Skeletal muscle tissue (tissue), 4 donors: Measurements from ENCODE around the gene DENND11. TPM values are rescaled to one million over a fixed set of nuclear protein-coding genes. Genes with fewer than 3 reads are reported as not detected.

Source experiments
- H3K27ac ChIP-seq: one replicate; pipeline ENCODE4 v1.7.0; 2013; ENCODE audit warnings: mild to moderate bottlenecking, low read depth, low read length, inconsistent platforms
- H3K27me3 ChIP-seq, 3 donors: one replicate each; pipeline ENCODE4 v1.7.0; 2013; ENCODE audit warnings: low read length in 3 of 3; ENCODE audit not compliant: control insufficient read depth in 3 of 3, insufficient read depth in 3 of 3
- H3K36me3 ChIP-seq, 3 donors: one replicate each; pipeline ENCODE4 v1.7.0; 2013; ENCODE audit warnings: low read length in 3 of 3; ENCODE audit not compliant: control insufficient read depth in 3 of 3, insufficient read depth in 3 of 3
- H3K4me1 ChIP-seq, 3 donors: one replicate each; pipeline ENCODE4 v1.7.0; 2013; ENCODE audit warnings: low read length in 3 of 3, mild to moderate bottlenecking in 3 of 3; ENCODE audit not compliant: control insufficient read depth in 3 of 3, insufficient read depth in 3 of 3
- H3K4me3 ChIP-seq, 3 donors: one replicate each; pipeline ENCODE4 v1.7.0; 2013; ENCODE audit warnings: low read length in 3 of 3
- H3K9ac ChIP-seq, 3 donors: one replicate each; pipeline ENCODE4 v1.7.0; 2013; ENCODE audit warnings: low read length in 3 of 3, mild to moderate bottlenecking in 3 of 3, moderate library complexity in 2 of 3, low read depth in 1 of 3
- H3K9me3 ChIP-seq, 3 donors: one replicate each; pipeline ENCODE4 v1.7.0; 2013; ENCODE audit warnings: low read length in 3 of 3; ENCODE audit not compliant: control insufficient read depth in 3 of 3
- total RNA-seq: library from RNA; depleted of rRNA; stranded (reverse); fragments of >200 nt; gene quantifications from one replicate; pipeline ENCODE4 v1.2.3, GENCODE V29; 2014
- donor health status: Osteomylitis.

The DENND11 gene, protein sequence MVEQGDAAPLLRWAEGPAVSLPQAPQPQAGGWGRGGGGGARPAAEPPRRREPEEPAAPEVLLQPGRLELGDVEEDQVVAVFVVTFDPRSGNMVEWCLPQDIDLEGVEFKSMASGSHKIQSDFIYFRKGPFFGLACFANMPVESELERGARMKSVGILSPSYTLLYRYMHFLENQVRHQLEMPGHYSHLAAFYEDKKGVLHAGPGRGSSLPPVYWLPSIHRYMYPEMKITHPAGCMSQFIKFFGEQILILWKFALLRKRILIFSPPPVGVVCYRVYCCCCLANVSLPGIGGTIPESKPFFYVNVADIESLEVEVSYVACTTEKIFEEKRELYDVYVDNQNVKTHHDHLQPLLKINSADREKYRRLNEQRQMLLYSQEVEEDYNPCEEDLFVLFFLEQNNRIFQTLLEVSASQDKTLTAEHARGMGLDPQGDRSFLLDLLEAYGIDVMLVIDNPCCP
- total RNA-seq, result 11.5 TPM

DNA sequence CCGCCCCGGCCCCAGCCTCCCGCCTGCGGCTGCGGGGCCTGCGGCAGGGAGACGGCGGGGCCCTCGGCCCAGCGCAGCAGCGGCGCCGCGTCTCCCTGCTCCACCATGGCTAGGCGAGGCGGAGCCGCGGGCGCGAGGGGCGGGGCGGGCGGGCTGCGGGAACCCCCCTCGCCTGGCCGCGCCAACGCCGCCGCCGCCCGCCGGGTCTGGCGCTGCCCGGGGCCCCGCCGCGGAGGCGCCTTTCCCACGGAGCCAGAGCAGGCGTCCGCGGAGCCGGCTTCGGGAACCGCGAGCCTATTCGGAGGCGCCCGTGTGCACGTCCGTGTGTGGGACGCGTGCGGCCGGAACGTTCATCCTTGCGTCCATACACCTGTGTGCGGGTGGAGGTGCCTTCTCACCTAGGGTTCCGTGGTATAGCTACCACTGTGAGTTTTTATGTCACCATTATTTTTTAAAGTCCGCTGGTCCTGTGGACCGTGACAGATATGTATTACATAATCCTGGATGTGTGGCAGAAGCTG lies at the start of gene DENND11:
Gene DENND11, minus strand, starts transcription at position 120 of the 521 bp plus-strand sequence. Its CDS starts 13 bp downstream, at position 107.
- H3K9me3 ChIP-seq, result no peaks in the 10 kb centered on the region
- H3K27me3 ChIP-seq, result no peaks in the 10 kb centered on the region
- H3K4me3 ChIP-seq, result peak within 1 kb of the TSS; percentile 79 to 87 (median 82)
- H3K27ac ChIP-seq, result peak within 1 kb of the TSS; percentile 49
- peaks cover 3 to 28% (median 15%) of the 10 kb centered on the region in 3 donors for H3K4me1 ChIP-seq
- peak within 1 kb of the TSS; percentile 59 to 85 (median 82) for H3K9ac ChIP-seq
- H3K36me3 ChIP-seq, result no peaks in the 10 kb centered on the region

DNA sequence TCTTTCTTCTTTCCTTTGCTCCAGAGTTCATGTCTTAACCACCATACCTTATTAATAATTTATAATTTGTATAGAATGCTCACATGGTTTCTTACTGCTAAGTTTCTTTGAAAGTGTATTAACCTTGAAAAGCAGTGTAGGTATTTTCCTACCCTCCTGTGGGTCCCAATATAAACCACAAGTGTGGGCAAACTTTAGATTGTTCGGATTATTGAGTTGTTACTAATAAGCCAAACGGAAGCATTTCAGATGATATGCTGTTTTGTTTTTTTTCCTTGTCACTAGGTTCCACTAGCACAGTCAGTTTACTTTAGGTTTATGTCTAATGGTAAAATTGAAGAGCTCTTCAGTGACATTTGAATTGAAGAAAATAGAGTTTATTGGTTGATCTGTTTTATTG lies 46.4 kb upstream of the DENND11 start:
- no peaks in the 10 kb centered on the region for H3K4me1 ChIP-seq
- H3K9ac ChIP-seq, result no peak overlapping the region
- peaks cover 3 to 7% (median 4%) of the 10 kb centered on the region in 3 donors for H3K9me3 ChIP-seq
- no peak overlapping the region for H3K27ac ChIP-seq
- no peak overlapping the region for H3K4me3 ChIP-seq
- no peaks in the 10 kb centered on the region for H3K27me3 ChIP-seq
- peaks cover 47 to 77% (median 65%) of the 10 kb centered on the region in 3 donors for H3K36me3 ChIP-seq

- no peak overlapping the region for H3K4me3 ChIP-seq
- no peak overlapping the region for H3K9ac ChIP-seq
- H3K27me3 ChIP-seq, result no peaks in the 10 kb centered on the region
- no peak overlapping the region for H3K27ac ChIP-seq
- peaks cover 32 to 74% (median 52%) of the 10 kb centered on the region in 3 donors for H3K36me3 ChIP-seq
- H3K9me3 ChIP-seq, result no peaks in the 10 kb centered on the region
- H3K4me1 ChIP-seq, result peaks cover 3 to 10% (median 5%) of the 10 kb centered on the region in 3 donors
Observed at GRCh38 chr7:141744131-141744530, 42.2 kb upstream of the DENND11 start.

GRCh38 chr7:141742229-141742628 lies 40.3 kb upstream of the DENND11 start:
- H3K4me3 ChIP-seq, result no peak overlapping the region
- no peaks in the 10 kb centered on the region for H3K9me3 ChIP-seq
- H3K27me3 ChIP-seq, result no peaks in the 10 kb centered on the region
- peaks cover 28 to 64% (median 52%) of the 10 kb centered on the region in 3 donors for H3K36me3 ChIP-seq
- peaks cover 5 to 21% (median 12%) of the 10 kb centered on the region in 3 donors for H3K4me1 ChIP-seq
- no peak overlapping the region for H3K9ac ChIP-seq
- no peak overlapping the region for H3K27ac ChIP-seq

DNA sequence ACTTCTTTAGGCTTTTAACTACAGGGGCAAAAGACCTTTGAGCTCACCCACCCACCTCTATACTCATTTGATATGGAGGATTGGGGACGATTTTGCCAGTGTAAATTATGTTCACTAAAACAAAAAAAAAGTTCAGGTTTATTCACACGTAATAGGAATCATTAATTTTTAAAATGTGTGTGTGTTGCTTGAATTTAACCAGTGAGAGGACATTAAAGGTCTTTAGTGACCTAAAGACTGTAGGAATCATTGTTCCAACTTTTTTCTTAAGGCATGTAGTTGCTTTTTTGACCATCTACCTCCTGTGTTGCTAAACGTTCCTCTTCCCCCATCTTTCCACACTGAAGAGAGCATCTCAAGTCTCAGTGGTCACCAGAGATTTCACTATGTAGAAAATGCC lies 37.3 kb upstream of the DENND11 start:
- Histone ChIP-seq H3K27ac (no peak overlapping the region), H3K4me3 (peak overlapping the region; percentile 99 to 100 (median 99))

DNA sequence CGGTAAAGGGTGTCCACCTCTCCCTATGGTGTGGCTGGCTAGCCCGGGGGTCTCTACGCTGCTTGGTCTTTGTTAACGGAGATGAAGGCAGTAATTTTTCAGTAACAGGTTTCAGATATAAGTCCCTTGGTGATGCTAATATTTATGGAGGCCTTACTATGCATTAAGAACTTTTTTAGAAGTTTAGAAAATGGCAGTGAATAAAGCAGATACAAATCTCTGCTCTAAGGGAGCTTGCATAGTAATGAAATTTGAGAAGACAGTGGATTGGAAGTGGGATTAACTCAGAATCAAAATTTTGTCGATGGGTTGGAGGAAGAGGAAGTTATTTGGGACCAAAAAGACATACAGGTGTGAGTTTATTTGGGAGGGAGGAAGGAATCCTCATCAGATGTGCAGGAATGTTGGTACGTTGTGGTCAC lies 36.6 kb upstream of the DENND11 start:
- peak overlapping the region; percentile 99 to 100 (median 99) for H3K4me3 ChIP-seq
- H3K9ac ChIP-seq, result peak overlapping the region; percentile 83 to 89 (median 87)

More for the DNA sequence above, 37.3 kb upstream of the DENND11 start:
- H3K27me3 ChIP-seq, result no peaks in the 10 kb centered on the region
- peaks cover 7 to 23% (median 15%) of the 10 kb centered on the region in 3 donors for H3K4me1 ChIP-seq
- no peak overlapping the region for H3K9ac ChIP-seq
- H3K9me3 ChIP-seq, result no peaks in the 10 kb centered on the region
- peaks cover 20 to 43% (median 31%) of the 10 kb centered on the region in 3 donors for H3K36me3 ChIP-seq

DNA sequence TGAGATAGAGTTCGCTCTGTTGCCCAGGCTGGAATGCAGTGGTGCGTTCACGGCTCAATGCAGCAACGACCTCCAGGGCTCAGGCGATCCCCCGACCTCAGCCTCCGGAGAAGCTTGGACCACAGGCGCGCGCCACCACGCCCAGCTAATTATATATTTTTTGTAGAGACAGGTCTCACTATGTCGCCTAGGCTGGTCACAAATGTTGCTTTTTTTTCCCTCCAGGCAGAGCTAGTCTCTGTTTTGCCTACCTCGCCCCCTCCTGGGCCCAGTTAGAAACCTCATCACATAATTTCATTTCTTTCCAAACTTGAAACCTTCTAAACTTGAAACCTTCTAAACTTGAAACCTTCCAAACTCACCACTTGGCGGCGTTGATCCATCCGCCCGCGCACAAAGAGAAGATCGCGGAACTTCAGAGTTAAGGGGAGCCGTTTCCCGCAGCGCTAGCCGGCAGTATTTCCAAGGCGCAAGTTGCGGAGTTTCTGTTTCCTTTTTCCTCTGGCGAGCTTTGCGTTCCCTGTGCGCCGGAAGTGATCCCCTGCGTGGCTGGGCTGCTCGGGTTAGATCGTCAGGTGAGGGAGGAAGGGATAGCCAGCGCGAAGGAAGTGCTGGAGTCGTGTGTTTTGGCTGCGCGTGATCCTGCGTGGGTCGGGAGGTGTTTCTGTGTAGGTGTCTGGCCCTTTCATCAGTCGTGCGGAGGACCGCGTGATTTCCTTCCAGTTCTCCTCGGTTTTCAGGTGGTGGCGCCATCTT lies 36.0 kb upstream of the DENND11 start, which contains the start of gene SSBP1:
Gene SSBP1, plus strand, starts transcription at position 523 of the 756 bp plus-strand sequence. CDS start 809 bp downstream, outside the sequence.
- Histone ChIP-seq H3K36me3 (peaks cover 10 to 31% (median 19%) of the 10 kb centered on the region in 3 donors), H3K4me1 (peaks cover 7 to 23% (median 15%) of the 10 kb centered on the region in 3 donors), H3K4me3 (peak within 1 kb of the TSS; percentile 99 to 100 (median 99)), H3K9me3 (no peaks in the 10 kb centered on the region), H3K9ac (peak within 1 kb of the TSS; percentile 83 to 89 (median 87)), H3K27ac (peak within 1 kb of the TSS; percentile 79), H3K27me3 (no peaks in the 10 kb centered on the region)

More for the DNA sequence above, 36.6 kb upstream of the DENND11 start:
- peaks cover 15 to 37% (median 25%) of the 10 kb centered on the region in 3 donors for H3K36me3 ChIP-seq
- H3K9me3 ChIP-seq, result no peaks in the 10 kb centered on the region
- H3K27me3 ChIP-seq, result no peaks in the 10 kb centered on the region
- H3K4me1 ChIP-seq, result peaks cover 7 to 23% (median 15%) of the 10 kb centered on the region in 3 donors
- H3K27ac ChIP-seq, result peak overlapping the region; percentile 79

DNA sequence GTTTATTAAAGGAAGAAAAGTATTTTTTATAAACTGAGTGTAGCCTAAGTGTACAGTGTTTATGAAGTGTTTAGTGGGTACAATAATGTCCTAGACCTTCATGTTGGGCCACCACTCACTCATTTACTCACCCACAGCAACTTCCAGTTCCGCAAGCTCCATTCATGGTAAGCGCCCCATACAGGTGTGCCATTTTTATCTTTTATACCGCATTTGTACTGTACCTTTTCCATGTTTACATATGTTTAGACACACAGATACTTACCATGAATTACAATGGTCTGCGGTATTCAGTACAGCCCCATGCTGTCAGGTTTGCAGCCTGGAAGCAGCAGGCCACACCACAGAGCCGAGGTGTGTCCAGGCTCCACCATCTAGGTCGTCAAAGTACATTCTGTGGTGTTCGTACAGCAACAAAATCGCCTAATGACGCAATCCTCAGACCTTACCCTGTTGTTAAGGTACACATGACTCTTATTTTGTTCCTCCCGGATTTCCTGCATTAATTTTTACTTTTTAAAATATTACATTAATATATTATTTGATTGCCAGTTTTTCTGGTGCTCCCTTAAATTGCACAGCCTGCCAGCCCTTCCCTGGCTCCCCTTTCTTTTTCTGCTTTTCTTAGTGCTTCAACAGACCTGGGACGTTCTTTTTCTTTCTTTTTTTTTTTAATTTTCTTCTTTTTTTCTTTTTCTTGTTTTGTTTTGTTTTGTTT lies 35.3 kb upstream of the DENND11 start:
- no peaks in the 10 kb centered on the region for H3K27me3 ChIP-seq
- peaks cover 10 to 25% (median 16%) of the 10 kb centered on the region in 3 donors for H3K36me3 ChIP-seq

More for the DNA sequence above, 35.3 kb upstream of the DENND11 start:
- Histone ChIP-seq H3K27ac (peak overlapping the region; percentile 79), H3K9ac (peak overlapping the region in 2 of 3 donors; percentile 83 to 87), H3K4me1 (peaks cover 7 to 23% (median 15%) of the 10 kb centered on the region in 3 donors), H3K9me3 (no peaks in the 10 kb centered on the region), H3K4me3 (peak overlapping the region; percentile 99 to 100 (median 99))
